ENCODE measurements around the gene RFX4.
"Not testable (repeated sequence)": the region's sequence is repeated elsewhere in the genome, so short reads cannot be mapped to it uniquely, and the experiment has no call there.

Gene RFX4

DNA sequence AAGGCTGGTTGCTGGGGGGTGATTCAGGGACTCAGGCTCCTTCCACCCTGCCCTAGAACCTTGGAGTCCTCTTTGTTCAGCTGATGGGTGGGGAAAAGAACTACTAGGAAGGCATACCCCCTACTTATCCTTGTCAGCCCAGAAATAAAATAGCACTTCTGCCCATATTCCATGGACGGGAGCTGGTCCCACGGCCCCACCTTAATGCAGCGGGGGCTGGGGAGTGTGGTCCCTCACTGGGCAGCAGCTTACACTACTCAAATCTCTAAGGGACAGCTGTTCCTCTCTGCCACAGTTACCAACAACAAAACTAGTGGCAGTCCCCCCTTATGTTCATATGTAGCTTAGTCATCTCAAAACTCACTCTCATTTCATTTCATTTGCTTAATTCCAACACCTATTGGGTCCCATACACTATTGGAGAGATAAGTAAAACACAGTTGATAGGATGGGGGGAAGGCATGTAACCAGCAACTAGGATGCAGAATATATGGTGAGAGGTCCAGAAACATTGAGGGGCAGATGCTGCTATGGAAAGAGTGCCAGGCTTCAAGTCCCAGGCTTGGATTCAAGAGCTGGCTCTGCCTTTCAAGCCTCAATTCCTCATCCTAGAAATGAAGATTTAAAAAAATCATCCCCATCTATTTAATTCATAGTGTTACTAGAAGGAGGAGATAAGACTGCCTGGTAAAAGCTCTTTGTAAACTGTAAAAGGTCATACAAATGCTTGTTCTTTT, 107.9 kb downstream of the RFX4 start:
- DNase-seq (ENCODE audit: low read depth): no peak

DNA sequence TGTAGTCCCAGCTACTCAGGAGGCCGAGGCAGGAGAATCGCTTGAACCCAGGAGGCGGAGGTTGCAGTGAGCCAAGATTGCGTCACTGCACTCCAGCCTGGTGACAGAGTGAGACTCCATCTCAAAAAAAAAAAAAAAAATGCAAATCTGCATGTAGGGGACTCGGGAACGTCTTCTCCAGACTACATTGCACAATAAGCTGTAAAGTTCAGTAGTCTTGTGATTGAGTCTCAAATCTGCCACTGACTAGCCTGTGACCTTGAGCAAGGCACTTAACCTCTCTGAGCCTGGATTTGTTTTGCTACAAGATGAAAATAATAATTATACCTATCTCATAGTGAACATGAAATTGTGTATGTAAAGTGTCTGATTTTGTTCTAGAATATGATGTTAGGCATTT, 109.2 kb downstream of the RFX4 start:
- DNase-seq (ENCODE audit: low read depth): not testable (repeated sequence)

DNA sequence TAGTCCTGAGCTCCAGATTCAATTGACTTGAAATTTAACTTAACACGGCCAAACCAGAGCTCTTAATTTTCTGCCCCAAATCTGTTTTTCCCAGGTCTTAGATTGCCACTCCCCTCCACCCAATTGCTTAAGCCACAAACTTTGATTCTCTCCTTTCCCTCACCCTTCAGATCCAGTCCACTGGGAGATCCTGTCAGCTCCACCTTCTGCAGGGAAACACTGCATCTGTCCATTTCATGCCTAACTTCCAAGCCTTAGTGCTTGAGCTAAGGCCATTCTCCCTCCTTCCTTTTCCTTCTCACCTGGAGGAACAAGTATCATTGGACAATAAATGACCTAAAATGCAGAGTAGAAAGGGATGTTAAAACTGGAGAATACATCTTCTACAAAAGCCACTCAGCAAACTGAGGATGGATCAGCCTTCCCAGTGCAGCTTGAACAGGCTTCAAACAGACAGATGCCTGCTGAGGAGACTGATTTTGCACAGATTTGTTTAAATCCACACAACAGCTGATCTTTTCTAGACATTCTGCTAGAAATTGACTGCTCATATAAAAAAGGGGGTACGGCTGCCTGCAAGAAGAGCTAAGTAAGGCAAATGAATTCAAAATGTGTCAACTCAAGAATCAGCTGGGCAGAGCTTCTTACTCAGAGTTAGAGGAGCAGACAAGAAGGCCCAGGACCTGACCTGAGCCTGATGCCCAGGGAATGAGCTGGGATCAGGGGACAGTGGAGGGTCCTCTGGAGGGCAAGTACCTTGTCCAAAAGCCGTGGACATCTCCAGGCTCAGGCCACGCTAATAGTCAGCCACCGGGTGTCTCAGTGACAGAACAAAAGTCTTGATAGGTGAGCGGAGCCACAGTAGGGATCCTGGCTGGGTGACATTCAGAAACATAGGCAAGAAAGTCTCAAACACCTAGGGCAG, 110.4 kb downstream of the RFX4 start:
- DNase-seq (ENCODE audit: low read depth): no peak

DNA sequence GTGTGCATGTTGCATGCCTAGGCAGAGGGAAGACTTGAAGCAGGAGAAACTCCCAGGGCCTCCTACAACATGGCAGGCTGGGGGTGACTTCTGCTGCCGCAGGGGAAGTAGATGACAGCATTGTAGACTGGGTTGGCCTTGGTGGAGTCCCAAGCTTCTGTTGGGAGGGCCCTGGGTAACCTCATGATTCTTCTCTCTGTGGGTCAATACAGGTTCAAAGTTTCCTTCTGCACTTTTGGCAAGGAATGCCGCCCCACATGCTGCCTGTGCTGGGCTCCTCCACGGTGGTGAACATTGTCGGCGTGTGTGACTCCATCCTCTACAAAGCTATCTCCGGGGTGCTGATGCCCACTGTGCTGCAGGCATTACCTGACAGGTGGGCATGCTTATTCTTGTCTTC, 113.3 kb downstream of the RFX4 start:
- DNase-seq (ENCODE audit: low read depth): no peak

DNA sequence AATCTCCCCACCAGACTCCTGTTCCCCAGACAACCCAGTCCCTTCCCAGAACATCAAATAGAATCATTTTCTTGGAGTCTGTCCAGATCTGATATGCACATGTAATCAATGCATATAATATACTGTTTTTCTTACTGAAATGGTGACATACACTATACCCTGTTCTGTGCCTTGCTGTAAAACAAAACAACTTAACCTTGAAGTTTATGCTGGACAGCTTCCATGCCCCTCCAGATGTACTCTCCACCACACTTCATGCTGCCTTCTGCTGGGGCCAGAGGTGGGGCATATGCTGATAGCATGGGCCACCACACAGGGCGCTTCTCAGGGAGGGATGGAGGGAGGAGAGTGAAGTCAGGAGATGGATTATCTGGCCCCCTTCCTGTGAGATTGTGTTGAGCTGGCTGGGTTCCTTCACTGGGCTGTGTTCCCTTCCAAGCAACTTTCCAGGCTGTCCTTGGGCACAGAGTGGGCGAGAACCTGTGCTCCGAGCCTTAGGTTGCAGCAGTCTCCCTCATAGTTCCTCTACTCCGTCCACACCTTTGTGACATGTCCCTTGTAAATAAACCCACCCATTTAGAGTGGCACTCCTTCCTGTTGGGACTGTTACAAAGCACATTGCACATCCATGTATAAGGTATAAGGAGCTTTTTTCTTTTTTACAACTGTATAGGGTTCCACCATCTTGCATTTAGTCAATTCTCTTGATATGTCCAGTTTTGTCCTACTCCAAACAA, 114.0 kb downstream of the RFX4 start:
- no peak for DNase-seq (ENCODE audit: low read depth)

DNA sequence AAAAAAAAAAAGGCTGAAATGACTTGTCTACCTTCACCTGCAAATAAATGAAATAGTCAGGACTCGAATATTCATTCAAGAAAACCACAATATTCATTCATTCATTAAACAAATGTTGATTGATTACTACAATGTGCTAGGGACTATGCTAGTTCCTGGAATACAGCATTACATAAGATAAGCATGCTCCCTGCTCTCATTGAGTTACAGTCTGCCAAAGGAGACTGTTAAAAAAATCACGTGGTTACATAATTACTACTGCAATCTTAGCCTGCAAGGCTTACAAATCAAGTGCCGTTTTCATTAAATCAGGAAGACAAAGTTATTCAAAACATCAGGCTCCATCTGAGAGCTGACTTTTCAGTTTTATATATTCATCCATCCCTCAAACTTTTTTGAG, 121.3 kb downstream of the RFX4 start:
- DNase-seq (ENCODE audit: low read depth): no peak

DNA sequence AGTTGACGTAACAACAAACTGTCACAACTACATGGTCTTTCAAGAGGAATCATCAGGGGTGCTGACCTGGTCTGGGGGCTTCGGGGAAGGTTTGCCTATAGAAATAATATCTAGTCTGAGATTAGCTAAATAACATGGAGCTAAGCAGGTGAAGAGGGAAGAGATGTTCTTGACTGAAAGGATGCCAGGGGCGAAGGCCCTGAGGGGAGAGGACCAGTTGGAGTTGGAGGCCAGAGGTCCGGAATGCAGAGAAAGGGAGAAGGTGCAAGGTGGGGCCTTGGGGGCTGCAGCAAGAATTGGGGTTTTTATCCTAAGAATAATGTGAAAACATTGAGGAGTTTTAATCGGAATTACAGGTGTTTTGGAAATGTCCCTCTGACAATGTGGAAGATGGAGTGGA, 123.2 kb downstream of the RFX4 start:
- no peak for DNase-seq (ENCODE audit: low read depth)

DNA sequence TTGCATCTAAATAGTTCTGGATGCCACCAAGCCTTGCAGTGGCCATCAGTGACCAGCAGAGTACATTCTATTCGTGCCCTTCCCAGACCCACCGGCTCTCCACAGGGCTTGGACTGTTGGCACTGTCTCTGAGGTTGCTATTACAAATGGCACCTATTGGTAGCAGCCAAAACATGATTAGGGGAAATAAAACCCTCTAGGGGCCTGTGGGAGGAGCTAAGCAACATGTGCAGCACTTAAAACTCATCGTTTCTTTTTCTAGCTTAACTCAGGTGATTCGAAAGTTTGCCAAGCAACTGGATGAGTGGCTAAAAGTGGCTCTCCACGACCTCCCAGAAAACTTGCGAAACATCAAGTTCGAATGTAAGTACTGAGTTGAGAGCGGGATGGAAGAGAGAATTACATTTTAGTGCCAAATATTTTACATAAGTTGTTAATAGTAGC, 126.3 kb downstream of the RFX4 start:
- DNase-seq (ENCODE audit: low read depth): no peak

DNA sequence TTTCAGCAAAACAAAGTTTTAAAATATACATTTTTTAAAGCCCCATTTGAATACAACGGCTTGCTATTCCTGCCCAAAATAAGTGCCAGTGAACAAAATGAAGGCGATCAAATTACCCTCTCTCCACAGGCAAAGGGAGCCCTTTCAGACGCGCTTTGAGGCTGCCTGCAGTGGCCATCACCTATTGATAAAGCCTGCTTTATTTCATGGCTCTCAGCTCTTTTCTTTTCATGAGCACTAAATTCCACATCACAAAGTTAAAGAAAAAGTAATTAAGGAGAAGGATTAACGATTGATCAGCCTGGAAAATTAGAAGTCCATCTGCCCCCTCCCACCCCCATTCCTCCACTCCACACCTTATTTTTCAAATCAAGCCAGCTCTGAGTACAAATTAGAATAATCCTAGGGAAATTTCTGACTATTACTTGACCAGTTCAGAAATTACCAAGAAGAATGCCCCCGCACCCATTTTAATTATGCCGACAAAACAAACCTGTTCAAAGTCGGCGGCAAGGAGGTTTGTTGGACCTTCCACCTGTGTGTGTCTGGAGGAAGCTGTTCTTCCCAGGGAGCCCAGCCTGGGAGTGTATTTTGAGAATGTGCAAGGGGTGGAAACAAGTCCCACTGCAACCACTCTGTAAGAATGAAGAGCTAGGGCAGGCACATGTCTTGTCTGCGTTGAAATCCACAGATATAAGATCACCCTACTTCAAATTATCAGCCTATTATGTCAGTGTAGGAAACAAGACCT, 127.5 kb downstream of the RFX4 start:
- DNase-seq (ENCODE audit: low read depth): no peak

DNA sequence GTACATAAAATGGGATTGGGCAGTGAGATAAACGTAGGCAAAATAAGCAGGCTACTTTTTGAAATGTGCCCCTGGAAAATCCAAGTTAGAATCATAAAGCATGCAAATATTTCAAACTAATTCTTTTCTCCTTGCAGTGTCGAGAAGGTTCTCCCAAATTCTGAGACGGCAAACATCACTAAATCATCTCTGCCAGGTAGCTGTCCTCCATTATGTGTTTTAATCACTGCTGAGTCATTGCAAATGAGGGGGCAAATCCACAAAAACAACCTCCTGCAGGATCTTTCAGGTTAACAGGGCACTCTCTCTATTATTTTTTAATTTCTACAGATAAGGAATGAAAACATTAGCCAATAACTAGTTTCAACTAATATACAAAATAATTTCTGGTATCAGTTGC, 128.5 kb downstream of the RFX4 start:
- DNase-seq (ENCODE audit: low read depth): no peak

DNA sequence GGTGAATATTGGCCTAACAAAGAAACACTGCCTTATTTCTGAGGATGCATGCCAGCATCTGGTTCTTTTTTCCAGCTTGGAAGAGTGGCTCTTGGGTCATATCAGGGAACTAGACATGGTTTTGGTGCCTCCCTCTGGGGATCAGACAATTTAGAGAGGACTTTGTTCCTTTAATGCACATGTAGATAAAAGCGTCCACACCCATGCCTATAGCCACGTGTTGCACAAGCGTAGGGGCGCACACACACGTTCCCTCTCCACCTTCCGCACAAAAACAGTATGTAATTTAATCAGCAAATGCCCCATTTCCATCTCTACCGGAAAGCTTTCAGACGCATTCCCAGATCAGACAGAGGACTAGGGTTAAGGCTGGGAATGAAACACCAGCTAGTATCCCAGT, 130.0 kb downstream of the RFX4 start:
- DNase-seq (ENCODE audit: low read depth): no peak

DNA sequence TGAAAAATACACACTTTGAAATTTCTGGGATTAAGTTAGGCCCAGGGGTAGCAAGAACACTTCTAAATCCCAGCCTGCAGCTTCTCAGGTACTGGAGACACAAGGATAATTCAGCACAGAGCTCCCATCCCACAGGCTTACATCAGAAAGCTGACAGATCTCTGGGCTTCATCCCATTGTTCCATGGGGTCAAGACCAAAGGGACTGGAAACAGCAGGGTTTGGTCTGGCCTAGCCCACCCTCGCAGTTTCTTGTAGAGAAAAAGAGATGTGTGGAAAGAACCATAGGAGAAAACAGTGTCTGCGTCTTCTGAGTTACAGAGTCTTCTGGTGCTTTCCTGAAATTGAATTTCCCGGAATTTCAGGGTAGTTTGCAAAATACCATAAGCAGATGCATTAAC, 132.1 kb downstream of the RFX4 start:
- DNase-seq (ENCODE audit: low read depth): no peak

DNA sequence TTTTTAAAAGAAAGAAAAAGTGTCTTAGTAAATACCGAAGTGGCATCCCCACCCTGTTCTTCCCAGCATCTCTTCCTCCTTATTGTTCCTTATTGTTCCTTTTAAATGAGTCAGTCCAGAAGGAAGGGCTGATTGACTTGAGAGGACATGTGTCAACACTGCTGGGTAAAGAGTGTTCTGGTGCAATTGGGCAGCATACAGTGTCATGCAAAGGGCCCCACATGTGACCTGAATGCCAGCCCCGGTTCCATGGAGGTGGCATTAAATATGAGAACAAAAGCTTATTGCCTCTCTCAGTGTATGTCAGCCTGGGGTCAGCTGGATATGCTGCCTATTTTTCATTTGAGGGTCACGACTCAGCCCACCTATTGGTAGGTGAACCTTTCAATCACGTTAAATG, 132.8 kb downstream of the RFX4 start:
- DNase-seq (ENCODE audit: low read depth): no peak

DNA sequence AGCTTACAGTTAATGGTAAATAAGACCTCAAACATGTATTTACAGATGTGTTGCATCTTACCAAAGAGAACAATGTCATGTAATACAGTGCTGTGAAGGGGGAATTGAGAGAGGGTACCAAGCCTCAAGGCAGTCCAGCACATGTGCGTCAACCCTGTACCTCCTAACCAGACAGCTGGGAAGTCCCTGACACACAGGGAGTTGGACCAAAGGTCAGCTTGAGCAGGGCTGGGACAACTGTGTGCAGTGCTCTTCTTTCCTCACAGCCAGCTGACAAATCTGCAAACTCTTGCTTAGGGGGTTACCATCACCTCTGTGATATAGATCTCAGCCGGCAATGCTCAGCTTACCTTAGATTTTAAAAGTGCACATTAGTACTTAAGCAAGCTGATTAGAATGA, 134.9 kb downstream of the RFX4 start:
- no peak for DNase-seq (ENCODE audit: low read depth)

DNA sequence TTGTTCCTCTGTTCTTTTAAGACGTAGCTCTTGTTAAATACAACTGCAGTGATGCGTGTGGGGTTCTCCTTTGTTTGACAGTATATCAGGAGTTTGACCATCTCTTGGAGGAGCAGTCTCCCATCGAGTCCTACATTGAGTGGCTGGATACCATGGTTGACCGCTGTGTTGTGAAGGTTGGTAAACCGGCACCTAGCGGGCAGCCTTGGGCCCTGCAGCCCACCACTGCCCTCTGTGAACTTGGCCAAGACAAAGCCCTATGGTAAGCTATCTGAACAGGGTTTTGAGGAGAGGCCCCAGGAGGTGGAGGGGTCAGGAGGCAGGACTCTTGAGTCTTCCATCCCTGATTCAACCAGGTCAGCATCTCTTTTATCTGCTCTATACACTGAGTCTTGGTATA, 137.1 kb downstream of the RFX4 start:
- no peak for DNase-seq (ENCODE audit: low read depth)

DNA sequence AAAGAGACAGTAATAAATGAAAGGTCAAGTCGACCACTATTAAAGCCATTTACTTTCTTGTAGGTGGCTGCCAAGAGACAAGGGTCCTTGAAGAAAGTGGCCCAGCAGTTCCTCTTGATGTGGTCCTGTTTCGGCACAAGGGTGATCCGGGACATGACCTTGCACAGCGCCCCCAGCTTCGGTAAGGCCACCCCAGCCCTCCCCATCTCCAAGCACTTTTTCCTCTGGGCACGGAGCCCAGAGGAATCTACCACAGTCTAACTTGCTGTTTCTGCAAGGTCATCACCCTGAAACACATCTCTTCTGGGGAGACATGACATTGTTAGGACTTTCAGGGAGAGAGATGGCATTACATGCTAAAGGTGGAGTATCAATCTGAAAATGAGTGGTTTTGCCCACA, 137.9 kb downstream of the RFX4 start:
- no peak for DNase-seq (ENCODE audit: low read depth)

DNA sequence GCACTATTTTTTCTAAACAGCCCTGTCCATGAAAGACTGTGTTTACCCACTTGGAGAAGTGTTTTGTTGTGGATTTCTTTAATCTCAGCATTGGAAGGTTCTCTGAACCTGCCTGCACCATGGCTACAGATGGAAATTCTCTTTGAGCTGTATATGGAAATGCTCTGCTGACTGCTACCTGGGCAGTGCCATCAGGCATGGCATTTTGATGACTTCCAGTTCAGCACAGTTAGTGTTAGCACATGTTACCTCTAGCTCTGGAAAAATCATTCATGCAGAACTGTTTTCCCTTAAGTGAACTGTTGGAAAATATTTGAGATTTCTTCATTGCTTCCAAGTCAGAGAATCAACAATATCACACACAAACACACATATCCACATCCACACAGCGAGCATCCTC, 139.1 kb downstream of the RFX4 start:
- DNase-seq (ENCODE audit: low read depth): no peak

DNA sequence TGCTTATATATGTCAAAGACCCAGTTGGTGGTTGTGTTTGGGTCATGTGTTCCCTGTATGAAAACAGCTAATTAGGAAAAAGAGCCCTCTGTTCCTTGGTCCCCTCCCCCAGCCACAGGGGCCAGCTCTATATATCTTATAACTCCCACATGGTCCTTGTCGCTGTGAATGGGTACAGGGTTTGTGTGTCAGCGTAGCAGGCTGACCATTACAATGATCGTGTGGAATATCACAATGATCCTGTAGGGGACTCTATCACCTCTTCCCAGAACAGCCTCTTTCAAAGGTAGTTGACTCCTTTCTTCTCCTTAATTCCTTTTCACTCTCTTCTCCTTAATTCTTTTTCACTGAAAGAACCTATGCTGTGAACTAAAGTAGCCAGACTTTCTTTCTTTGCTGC, 140.0 kb downstream of the RFX4 start:
- no peak for DNase-seq (ENCODE audit: low read depth)

DNA sequence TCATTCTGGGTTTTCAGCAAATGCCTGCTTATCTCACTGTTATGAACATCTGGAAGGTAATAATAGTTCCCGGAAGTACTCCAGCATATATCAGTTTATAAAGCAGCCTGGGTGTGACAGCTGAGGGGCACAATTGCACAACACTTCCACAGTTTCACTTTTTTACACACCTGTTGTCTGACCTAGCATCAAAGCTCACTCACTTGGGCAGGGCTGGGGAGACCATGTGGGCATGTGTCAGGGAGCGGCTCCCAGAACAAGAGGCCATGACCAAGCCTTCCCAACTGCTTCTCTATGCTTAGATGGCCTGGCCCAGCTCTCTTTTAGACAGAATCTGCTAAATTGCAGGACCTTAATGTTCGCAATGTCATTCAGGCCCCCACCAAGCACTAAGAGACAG, 140.6 kb downstream of the RFX4 start:
- DNase-seq (ENCODE audit: low read depth): no peak

DNA sequence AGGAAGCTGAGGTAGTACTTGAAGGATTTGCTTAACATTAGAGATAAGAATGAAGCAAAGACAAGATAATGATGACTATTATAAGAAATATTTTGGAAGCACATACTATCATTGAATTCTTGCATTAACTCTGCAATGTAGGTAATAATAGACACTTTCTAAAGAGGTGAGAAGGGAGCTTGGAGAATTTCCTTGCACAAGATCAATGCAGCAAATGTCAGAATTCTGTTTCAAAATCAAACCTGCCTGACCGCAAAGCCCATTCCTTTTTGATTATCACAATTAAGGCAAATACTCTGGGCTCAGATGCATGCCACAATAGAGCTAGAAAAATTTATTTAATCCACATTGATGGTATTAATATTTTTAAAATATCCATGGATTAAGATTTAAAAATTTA, 141.3 kb downstream of the RFX4 start:
- no peak for DNase-seq (ENCODE audit: low read depth)

DNA sequence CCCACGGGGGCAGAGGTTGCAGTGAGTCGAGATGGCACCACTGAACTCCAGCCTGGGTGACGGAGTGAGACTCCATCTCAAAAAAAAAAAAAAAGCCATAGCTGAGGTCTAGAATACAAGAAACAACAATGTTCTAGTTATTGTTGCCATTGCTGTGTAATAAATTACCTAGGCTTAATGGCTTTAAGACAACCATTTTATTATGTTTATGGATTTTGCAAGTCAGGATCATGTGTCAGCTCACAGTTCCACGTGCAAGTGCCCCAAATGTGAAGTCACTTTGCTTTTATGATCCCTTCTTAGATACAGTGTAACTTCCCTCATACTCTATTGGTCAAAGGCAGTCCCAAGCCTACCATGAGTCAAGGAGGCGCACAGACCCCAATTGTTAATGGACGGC, 142.1 kb downstream of the RFX4 start:
- DNase-seq (ENCODE audit: low read depth): no peak

DNA sequence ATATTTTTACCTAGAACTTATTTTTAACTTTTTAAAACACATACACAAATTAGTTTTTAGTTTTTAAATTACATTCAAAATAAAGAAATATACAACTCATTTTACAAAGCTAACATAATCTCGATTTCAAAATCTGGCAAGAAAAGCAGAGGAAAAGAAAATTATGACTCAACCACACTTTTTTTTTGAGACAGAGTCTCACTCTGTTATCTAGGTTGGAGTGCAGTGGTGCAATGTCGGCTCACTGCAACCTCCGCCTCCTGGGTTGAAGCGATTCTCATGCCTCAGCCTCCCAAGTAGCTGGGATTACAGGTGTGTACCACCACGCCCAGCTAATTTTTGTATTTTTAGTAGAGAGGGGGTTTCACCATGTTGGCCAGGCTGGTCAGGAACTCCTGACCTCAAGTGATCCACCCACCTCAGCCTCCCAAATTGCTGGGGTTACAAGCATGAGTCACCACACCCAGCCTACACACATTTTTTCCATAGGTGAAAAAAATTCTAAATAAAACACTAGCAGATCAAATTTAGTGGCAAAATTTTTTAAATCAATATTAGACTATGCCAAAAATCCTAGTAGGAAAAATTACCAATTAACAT, 143.9 kb downstream of the RFX4 start:
- DNase-seq (ENCODE audit: low read depth): not testable (repeated sequence)

Measured in activated T-cell treated with anti-CD3 and anti-CD28 coated beads for 48 hours (primary cell).